Fibroblast of the aortic adventitia (primary cell): ENCODE results near the gene DNAH11. TPM values are rescaled to one million over a fixed set of nuclear protein-coding genes. Genes with fewer than 3 reads are reported as not detected.
A peak's percentile ranks its signal among the peaks of the same experiment; 100 is the strongest.
"Not testable (repeated sequence)": the region's sequence is repeated elsewhere in the genome, so short reads cannot be mapped to it uniquely, and the experiment has no call there.

Source experiments
- DNase-seq: peaks from one replicate; pipeline ENCODE4 v3.0.0-alpha.2; 2010; ENCODE audit warnings: low read depth
- H3K4me3 ChIP-seq: 2 replicates; pipeline ENCODE4 v1.5.1; 2011; ENCODE audit warnings: low read depth, mild to moderate bottlenecking, control low read depth, low read length, moderate library complexity
- CTCF ChIP-seq: IDR thresholded peaks from 2 replicates; pipeline ENCODE4 v1.5.1; 2011; ENCODE audit warnings: mild to moderate bottlenecking, low read length, control low read depth, inconsistent platforms; ENCODE audit not compliant: insufficient read depth
- total RNA-seq: library from RNA; depleted of rRNA; stranded (reverse); fragments of >200 nt; gene quantifications from 2 replicates; pipeline ENCODE4 v1.2.3, GENCODE V29; 2012; ENCODE audit warnings: low replicate concordance

DNAH11 gene
- total RNA-seq, 1 donor, result 2.7 TPM

DNA sequence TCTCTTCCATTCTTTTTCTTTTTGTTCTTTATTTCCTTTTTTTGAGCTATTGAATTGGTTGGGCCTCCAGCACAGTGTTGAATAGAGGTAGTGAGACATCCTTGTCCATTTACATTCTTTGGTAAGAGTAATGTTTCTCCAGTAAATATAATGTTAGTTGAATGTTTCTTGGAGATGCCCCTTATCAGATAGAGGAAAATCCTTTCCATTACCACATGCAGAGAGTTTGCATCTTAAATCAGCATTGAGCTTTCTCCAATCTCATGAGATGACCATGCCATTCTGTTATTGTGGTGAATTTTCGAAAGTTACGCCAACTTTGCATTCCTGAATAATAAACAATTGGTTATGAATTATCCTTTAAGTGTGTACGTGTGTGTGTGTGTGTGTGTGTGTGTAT lies 127.7 kb downstream of the DNAH11 start:
- no peak overlapping the region for H3K4me3 ChIP-seq
- DNase-seq, result no peak
- TF ChIP-seq CTCF, result no peak

DNA sequence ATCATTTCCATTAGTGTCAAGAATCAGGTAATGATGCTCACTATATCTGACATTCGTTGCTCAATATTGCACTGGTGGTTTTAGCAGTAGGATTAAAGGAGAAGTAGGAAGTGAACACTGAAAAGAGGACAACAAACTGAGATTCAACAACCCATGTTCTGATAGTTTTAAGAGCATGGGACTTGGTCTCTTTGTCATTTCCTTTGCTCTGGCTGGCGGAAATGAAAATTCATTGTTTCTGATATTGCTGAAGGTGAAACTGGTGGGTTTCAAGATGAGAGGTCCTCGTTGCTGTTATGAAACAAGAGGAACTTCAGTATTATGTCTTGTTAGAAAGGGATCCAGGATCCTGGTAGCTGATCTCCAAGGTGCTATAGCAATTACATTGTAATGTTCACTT lies 129.0 kb downstream of the DNAH11 start:
- DNase-seq, result no peak
- no peak for TF ChIP-seq CTCF
- no peak overlapping the region for H3K4me3 ChIP-seq

GRCh38 chr7:21675255-21675654 lies 132.4 kb downstream of the DNAH11 start:
- TF ChIP-seq CTCF, result no peak
- no peak overlapping the region for H3K4me3 ChIP-seq
- DNase-seq, result no peak

GRCh38 chr7:21690705-21691104 lies 147.9 kb downstream of the DNAH11 start:
- DNase-seq, result peak; percentile 15
- H3K4me3 ChIP-seq, result no peak overlapping the region
- TF ChIP-seq CTCF, result peak; percentile 11

- DNase-seq, H3K4me3 ChIP-seq: not testable (repeated sequence)
Observed at GRCh38 chr7:21691146-21691545, 148.3 kb downstream of the DNAH11 start.

DNA sequence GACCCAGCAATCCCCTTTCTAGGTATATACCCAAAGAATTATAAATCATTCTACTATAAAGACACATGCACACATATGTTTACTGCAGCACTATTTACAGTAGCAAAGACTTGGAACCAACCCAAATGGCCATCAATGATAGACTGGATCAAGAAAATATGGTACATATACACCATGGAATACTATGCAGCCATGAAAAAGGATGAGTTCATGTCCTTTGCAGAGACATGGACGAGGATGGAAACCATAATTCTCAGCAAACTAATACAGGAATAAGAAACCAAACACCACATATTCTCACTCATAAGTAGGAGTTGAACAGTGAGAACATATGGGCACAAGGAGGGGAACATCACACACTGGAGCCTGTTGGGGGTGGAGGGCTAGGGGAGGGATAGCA lies 157.7 kb downstream of the DNAH11 start:
- not testable (repeated sequence) for DNase-seq, H3K4me3 ChIP-seq

DNA sequence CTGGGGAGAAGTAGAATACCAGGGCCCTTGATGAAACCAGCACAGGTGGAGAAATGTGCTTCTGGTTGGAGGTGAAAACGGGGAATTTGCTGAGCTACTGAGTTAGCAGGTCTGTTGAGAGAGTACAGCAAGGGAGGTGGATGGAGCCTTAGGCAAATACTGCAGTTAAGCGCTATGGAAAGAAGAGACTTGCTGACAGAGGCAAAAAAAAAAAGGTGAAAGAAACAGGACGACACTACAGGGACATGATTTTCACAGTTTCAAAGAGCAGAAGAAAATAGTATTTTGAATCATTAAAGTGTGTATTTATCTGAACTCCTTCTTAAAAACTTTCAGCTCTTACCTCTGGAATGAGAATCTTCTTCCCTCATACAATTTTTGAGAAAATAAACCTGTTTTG lies 159.5 kb downstream of the DNAH11 start:
- no peak for TF ChIP-seq CTCF
- no peak for DNase-seq
- no peak overlapping the region for H3K4me3 ChIP-seq

DNA sequence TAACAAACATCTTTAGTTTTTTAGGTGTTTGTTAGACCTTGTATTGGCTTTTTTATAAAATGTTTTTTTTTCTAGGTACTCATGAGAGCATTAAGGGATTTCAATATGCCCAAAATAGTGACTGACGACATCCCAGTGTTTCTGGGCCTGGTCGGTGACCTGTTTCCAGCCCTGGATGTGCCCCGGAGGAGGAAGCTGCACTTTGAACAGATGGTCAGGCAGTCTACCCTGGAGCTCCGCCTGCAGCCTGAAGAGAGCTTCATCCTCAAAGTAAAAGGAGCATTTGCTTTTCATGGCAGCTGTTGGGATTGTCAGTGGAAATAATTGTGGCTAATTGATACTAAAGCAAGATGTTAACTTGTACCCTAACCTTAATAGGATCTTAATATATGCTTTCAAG lies 161.5 kb downstream of the DNAH11 start:
- no peak for TF ChIP-seq CTCF
- DNase-seq, result no peak
- no peak overlapping the region for H3K4me3 ChIP-seq
